AG08395 (cell line): Measurements from ENCODE around the gene SIGLEC9.
"Not testable (repeated sequence)": the region's sequence is repeated elsewhere in the genome, so short reads cannot be mapped to it uniquely, and the experiment has no call there.

Experiments
- DNase-seq: peaks from one replicate; pipeline ENCODE4 v3.0.0; 2012; ENCODE audit warnings: mixed read lengths, low spot score

Gene SIGLEC9

GRCh38 chr19:51145916-51146493 is 21.3 kb downstream of the SIGLEC9 start:
- DNase-seq: no peak

GRCh38 chr19:51146751-51147150 is 22.0 kb downstream of the SIGLEC9 start:
- DNase-seq: no peak

- DNase-seq: no peak
Observed at GRCh38 chr19:51147663-51148062, 23.0 kb downstream of the SIGLEC9 start.

- no peak for DNase-seq
Observed at GRCh38 chr19:51148580-51148979, 23.9 kb downstream of the SIGLEC9 start.

GRCh38 chr19:51150627-51151026 is 25.9 kb downstream of the SIGLEC9 start:
- no peak for DNase-seq

GRCh38 chr19:51156710-51157109 is 32.0 kb downstream of the SIGLEC9 start:
- DNase-seq: no peak

GRCh38 chr19:51157265-51157664 is 32.6 kb downstream of the SIGLEC9 start:
- DNase-seq: no peak

GRCh38 chr19:51158474-51159129 is 33.9 kb downstream of the SIGLEC9 start:
- DNase-seq: no peak

GRCh38 chr19:51159656-51160055 is 35.0 kb downstream of the SIGLEC9 start:
- no peak for DNase-seq

- DNase-seq: no peak
Observed at GRCh38 chr19:51161266-51161665, 36.6 kb downstream of the SIGLEC9 start.

GRCh38 chr19:51161867-51162496 is 37.3 kb downstream of the SIGLEC9 start:
- DNase-seq: no peak

GRCh38 chr19:51163257-51163656 is 38.6 kb downstream of the SIGLEC9 start:
- no peak for DNase-seq

GRCh38 chr19:51164215-51164614 is 39.5 kb downstream of the SIGLEC9 start:
- no peak for DNase-seq

- DNase-seq: no peak
Observed at GRCh38 chr19:51166846-51167490, 42.3 kb downstream of the SIGLEC9 start.

GRCh38 chr19:51168564-51169282 is 44.0 kb downstream of the SIGLEC9 start:
- DNase-seq: no peak

- not testable (repeated sequence) for DNase-seq
Observed at GRCh38 chr19:51169283-51169918, 44.7 kb downstream of the SIGLEC9 start.

- DNase-seq: no peak
Observed at GRCh38 chr19:51172223-51172622, 47.5 kb downstream of the SIGLEC9 start.

GRCh38 chr19:51173681-51174080 is 49.0 kb downstream of the SIGLEC9 start:
- no peak for DNase-seq

GRCh38 chr19:51179256-51179655 is 54.5 kb downstream of the SIGLEC9 start:
- DNase-seq: no peak
